ENCODE measurements around the gene TNFAIP6. TPM values are rescaled to one million over a fixed set of nuclear protein-coding genes. Genes with fewer than 3 reads are reported as not detected.
"Not testable (repeated sequence)": the region's sequence is repeated elsewhere in the genome, so short reads cannot be mapped to it uniquely, and the experiment has no call there.

Gene TNFAIP6
- total RNA-seq, 1 donor from 2014 or later = 2.9 TPM

GRCh38 chr2:151407281-151407680 lies 49.9 kb downstream of the TNFAIP6 start:
- H3K27ac ChIP-seq (replicated peaks) = no peak overlapping the region
- no peak for TF ChIP-seq CTCF (IDR thresholded peaks at IDR 0.05; ENCODE audit: borderline replicate concordance)
- no peak overlapping the region for H3K4me3 ChIP-seq
- H3K36me3 ChIP-seq = peaks cover 10% of the 10 kb centered on the region
- H3K9me3 ChIP-seq (replicated peaks) = no peaks in the 10 kb centered on the region
- peaks cover 29% of the 10 kb centered on the region for H3K4me1 ChIP-seq
- no peaks in the 10 kb centered on the region for H3K27me3 ChIP-seq (ENCODE audit: low read depth)
- intact Hi-C loops (cut with micrococcal nuclease) = no loop called here
- DNase-seq = no peak

GRCh38 chr2:151408788-151409600 lies 51.6 kb downstream of the TNFAIP6 start:
- Histone ChIP-seq H3K9me3 (replicated peaks) (no peaks in the 10 kb centered on the region), H3K4me3 (peak overlapping the region; percentile 90), H3K27ac (replicated peaks) (peak overlapping the region; percentile 96), H3K4me1 (peaks cover 39% of the 10 kb centered on the region), H3K27me3 (ENCODE audit: low read depth) (no peaks in the 10 kb centered on the region), H3K36me3 (peaks cover 25% of the 10 kb centered on the region)
- no peak for DNase-seq
- TF ChIP-seq CTCF (IDR thresholded peaks at IDR 0.05; ENCODE audit: borderline replicate concordance) = no peak
- intact Hi-C loops (cut with micrococcal nuclease) = no loop called here

- DNase-seq = peak; percentile 89
- peak within 1 kb of the TSS; percentile 96 for H3K27ac ChIP-seq (replicated peaks)
- peak; percentile 79 for TF ChIP-seq CTCF (IDR thresholded peaks at IDR 0.05; ENCODE audit: borderline replicate concordance)
- H3K4me3 ChIP-seq = peak within 1 kb of the TSS; percentile 90
- no peaks in the 10 kb centered on the region for H3K27me3 ChIP-seq (ENCODE audit: low read depth)
- H3K4me1 ChIP-seq = peaks cover 39% of the 10 kb centered on the region
- no peaks in the 10 kb centered on the region for H3K9me3 ChIP-seq (replicated peaks)
- peaks cover 33% of the 10 kb centered on the region for H3K36me3 ChIP-seq
- intact Hi-C loops (cut with micrococcal nuclease) = no loop called here
Observed at GRCh38 chr2:151409601-151410484, 52.5 kb downstream of the TNFAIP6 start, which contains the start of gene RIF1. TSS of gene RIF1 (plus strand) at chr2:151409902. CDS start at chr2:151410424, 522 bp downstream.

- peaks cover 39% of the 10 kb centered on the region for H3K4me1 ChIP-seq
- peak; percentile 24 for DNase-seq
- peaks cover 38% of the 10 kb centered on the region for H3K36me3 ChIP-seq
- no peak for TF ChIP-seq CTCF (IDR thresholded peaks at IDR 0.05; ENCODE audit: borderline replicate concordance)
- intact Hi-C loops (cut with micrococcal nuclease) = no loop called here
- H3K27me3 ChIP-seq (ENCODE audit: low read depth) = no peaks in the 10 kb centered on the region
- no peaks in the 10 kb centered on the region for H3K9me3 ChIP-seq (replicated peaks)
- H3K27ac ChIP-seq (replicated peaks) = peak overlapping the region; percentile 96
- H3K4me3 ChIP-seq = peak overlapping the region; percentile 90
Observed at GRCh38 chr2:151410485-151410834, 53.1 kb downstream of the TNFAIP6 start.

GRCh38 chr2:151417650-151418049 lies 60.3 kb downstream of the TNFAIP6 start:
- intact Hi-C loops (cut with micrococcal nuclease) = no loop called here
- Histone ChIP-seq H3K9me3 (replicated peaks) (no peaks in the 10 kb centered on the region), H3K27ac (replicated peaks) (no peak overlapping the region), H3K27me3 (ENCODE audit: low read depth) (no peaks in the 10 kb centered on the region), H3K4me1 (peaks cover 10% of the 10 kb centered on the region), H3K4me3 (no peak overlapping the region), H3K36me3 (peaks cover 89% of the 10 kb centered on the region)
- no peak for TF ChIP-seq CTCF (IDR thresholded peaks at IDR 0.05; ENCODE audit: borderline replicate concordance)
- DNase-seq = no peak

- H3K4me1 ChIP-seq; H3K27me3 ChIP-seq (ENCODE audit: low read depth); H3K4me3 ChIP-seq; DNase-seq; intact Hi-C loops (cut with micrococcal nuclease); H3K9me3 ChIP-seq (replicated peaks); H3K27ac ChIP-seq (replicated peaks): not testable (repeated sequence)
- H3K36me3 ChIP-seq = peaks cover 91% of the 10 kb centered on the region
Observed at GRCh38 chr2:151421681-151422080, 64.3 kb downstream of the TNFAIP6 start.

Data from left ventricle myocardium inferior (tissue), 1 donor.